Measurements from ENCODE around the gene ANKRD55.

- no peak for TF ChIP-seq CTCF (tag by site-specific recombination; IDR thresholded peaks at IDR 0.05)
- TF ChIP-seq ZSCAN4 (tag by site-specific recombination; IDR thresholded peaks at IDR 0.05) = no peak
- TF ChIP-seq ZNF488 (tag by site-specific recombination; IDR thresholded peaks at IDR 0.05) = no peak
- TF ChIP-seq ZNF239 (tag by site-specific recombination; IDR thresholded peaks at IDR 0.05) = no peak
- no peak for TF ChIP-seq YY1 (tag by site-specific recombination; IDR thresholded peaks at IDR 0.05)
- TF ChIP-seq TRIM28 (IDR thresholded peaks at IDR 0.05; ENCODE audit: borderline replicate concordance, low read length) = no peak
- no peak for TF ChIP-seq PATZ1 (tag by site-specific recombination; IDR thresholded peaks at IDR 0.05)
- no peak for TF ChIP-seq ZNF341 (tag by site-specific recombination; IDR thresholded peaks at IDR 0.05; ENCODE audit: low read depth)
- TF ChIP-seq HOXC10 (CRISPR knock-in tag; IDR thresholded peaks at IDR 0.05) = no peak
- TF ChIP-seq ZNF530 (tag by site-specific recombination; IDR thresholded peaks at IDR 0.05; ENCODE audit: low read depth) = no peak
- no peak for TF ChIP-seq REST (tag by site-specific recombination; IDR thresholded peaks at IDR 0.05)
- no peak for TF ChIP-seq ZNF561 (tag by site-specific recombination; IDR thresholded peaks at IDR 0.05; ENCODE audit: borderline replicate concordance)
- TF ChIP-seq SETDB1 (IDR thresholded peaks at IDR 0.05; ENCODE audit: insufficient read length, low read length) = no peak
Observed at GRCh38 chr5:56175021-56175420, 58.1 kb downstream of the ANKRD55 start.

Data from HEK293 (cell line).